Ecto neural progenitor cell (in vitro differentiated cells): Measurements from ENCODE around the gene UBE3C.
"Not testable (repeated sequence)": the region's sequence is repeated elsewhere in the genome, so short reads cannot be mapped to it uniquely, and the experiment has no call there.

ENCODE experiments used
- DNase-seq: peaks from one replicate; pipeline ENCODE4 v3.0.0-alpha.2; 2018; ENCODE audit warnings: low spot score

Gene UBE3C

GRCh38 chr7:157130849-157131248 lies 7.9 kb upstream of the UBE3C start:
- not testable (repeated sequence) for DNase-seq

- DNase-seq: no peak
These were observed 5.9 kb upstream of the UBE3C start for GRCh38 chr7:157132796-157133195.

GRCh38 chr7:157133304-157133703 lies 5.4 kb upstream of the UBE3C start:
- DNase-seq: no peak

GRCh38 chr7:157136372-157136771 lies 2.4 kb upstream of the UBE3C start:
- no peak for DNase-seq

- DNase-seq: no peak
These were observed 664 bp upstream of the UBE3C start for GRCh38 chr7:157138101-157138423.

GRCh38 chr7:157139111-157139809 lies 534 bp downstream of the UBE3C start:
- DNase-seq: peak; percentile 70

- DNase-seq: no peak
These were observed 1.2 kb downstream of the UBE3C start for GRCh38 chr7:157139810-157140510.

GRCh38 chr7:157140511-157140905 lies 1.8 kb downstream of the UBE3C start:
- DNase-seq: no peak

GRCh38 chr7:157141525-157142060 lies 2.9 kb downstream of the UBE3C start:
- DNase-seq: no peak

- DNase-seq: no peak
These were observed 5.1 kb downstream of the UBE3C start for GRCh38 chr7:157143788-157144187.

- no peak for DNase-seq
These were observed 10.6 kb downstream of the UBE3C start for GRCh38 chr7:157149317-157149716.

GRCh38 chr7:157150882-157151281 lies 12.2 kb downstream of the UBE3C start:
- peak; percentile 69 for DNase-seq

GRCh38 chr7:157151626-157152339 lies 13.1 kb downstream of the UBE3C start:
- DNase-seq: no peak

GRCh38 chr7:157152391-157152937 lies 13.7 kb downstream of the UBE3C start:
- no peak for DNase-seq

- DNase-seq: no peak
These were observed 14.5 kb downstream of the UBE3C start for GRCh38 chr7:157153260-157153659.

GRCh38 chr7:157155959-157156358 lies 17.2 kb downstream of the UBE3C start:
- no peak for DNase-seq

GRCh38 chr7:157158400-157158799 lies 19.7 kb downstream of the UBE3C start:
- DNase-seq: no peak

- not testable (repeated sequence) for DNase-seq
These were observed 20.8 kb downstream of the UBE3C start for GRCh38 chr7:157159537-157159936.

GRCh38 chr7:157160433-157160832 lies 21.7 kb downstream of the UBE3C start:
- DNase-seq: no peak

- DNase-seq: no peak
These were observed 27.3 kb downstream of the UBE3C start for GRCh38 chr7:157165987-157166386.

- no peak for DNase-seq
These were observed 29.8 kb downstream of the UBE3C start for GRCh38 chr7:157168571-157168970.

GRCh38 chr7:157176771-157177170 lies 38.0 kb downstream of the UBE3C start:
- DNase-seq: no peak
